Type B pancreatic cell (in vitro differentiated cells): ENCODE results near the gene BICRAL. TPM values are rescaled to one million over a fixed set of nuclear protein-coding genes. Genes with fewer than 3 reads are reported as not detected.

Source experiments
- DNase-seq: peaks from one replicate; pipeline ENCODE4 v3.0.0; 2021; ENCODE audit warnings: mixed read lengths; ENCODE audit not compliant: unreplicated experiment; ENCODE audit errors: extremely low spot score
- H3K27ac Mint-ChIP-seq: 2 replicates; pipeline ENCODE4 v1.8.0; 2021; ENCODE audit warnings: mild to moderate bottlenecking, mixed read lengths
- H3K27me3 Mint-ChIP-seq: 2 replicates; pipeline ENCODE4 v1.8.0; 2021; ENCODE audit warnings: mixed read lengths
- H3K36me3 Mint-ChIP-seq: 2 replicates; pipeline ENCODE4 v1.8.0; 2021; ENCODE audit warnings: mixed read lengths
- H3K4me1 Mint-ChIP-seq: one replicate; pipeline ENCODE4 v1.8.0; 2021; ENCODE audit warnings: mixed read lengths; ENCODE audit not compliant: unreplicated experiment
- H3K4me3 Mint-ChIP-seq: 2 replicates; pipeline ENCODE4 v1.8.0; 2021; ENCODE audit warnings: mild to moderate bottlenecking, mixed read lengths
- H3K9me3 Mint-ChIP-seq: 2 replicates; pipeline ENCODE4 v1.8.0; 2021; ENCODE audit warnings: mixed read lengths
- total RNA-seq: library from RNA; stranded (reverse); gene quantifications from 2 replicates; pipeline ENCODE4 v1.2.1, GENCODE V29; 2021; ENCODE audit warnings: low replicate concordance
- TF ChIP-seq, protein P1 (sequence below): fragments of 200-600 bp; sonication (generic); conservative IDR thresholded peaks from 2 replicates; pipeline ENCODE4 v1.5.0; 2021; ENCODE audit warnings: antibody characterized with exemption, mild to moderate bottlenecking

BICRAL gene
- total RNA-seq, 1 donor from 2014 or later = 9.3 TPM

DNA sequence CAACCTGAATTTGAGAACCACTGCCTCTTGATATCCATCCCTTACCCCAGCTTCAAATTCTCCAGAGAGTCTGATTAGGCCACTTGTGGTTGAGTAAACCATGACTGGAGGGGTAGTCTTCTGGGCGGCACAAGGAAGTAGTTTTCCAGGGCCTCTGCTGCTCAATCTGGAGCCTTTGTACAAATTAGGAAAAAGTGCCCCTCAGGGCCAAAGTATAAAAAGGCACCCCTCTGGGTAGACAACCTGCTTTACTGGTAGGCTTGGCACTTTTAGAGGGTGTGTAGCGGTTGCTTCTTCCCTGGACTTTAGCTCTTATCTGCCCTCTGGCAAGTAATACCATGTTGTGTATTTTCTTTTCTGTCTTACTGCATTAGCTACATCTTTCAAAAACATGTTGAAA lies 64.7 kb downstream of the BICRAL start:
- no peaks in the 10 kb centered on the region for H3K9me3 Mint-ChIP-seq
- peaks cover 5% of the 10 kb centered on the region for H3K4me1 Mint-ChIP-seq
- DNase-seq = no peak
- H3K27me3 Mint-ChIP-seq = no peaks in the 10 kb centered on the region
- no peak overlapping the region for H3K4me3 Mint-ChIP-seq
- TF ChIP-seq, protein P1, sequence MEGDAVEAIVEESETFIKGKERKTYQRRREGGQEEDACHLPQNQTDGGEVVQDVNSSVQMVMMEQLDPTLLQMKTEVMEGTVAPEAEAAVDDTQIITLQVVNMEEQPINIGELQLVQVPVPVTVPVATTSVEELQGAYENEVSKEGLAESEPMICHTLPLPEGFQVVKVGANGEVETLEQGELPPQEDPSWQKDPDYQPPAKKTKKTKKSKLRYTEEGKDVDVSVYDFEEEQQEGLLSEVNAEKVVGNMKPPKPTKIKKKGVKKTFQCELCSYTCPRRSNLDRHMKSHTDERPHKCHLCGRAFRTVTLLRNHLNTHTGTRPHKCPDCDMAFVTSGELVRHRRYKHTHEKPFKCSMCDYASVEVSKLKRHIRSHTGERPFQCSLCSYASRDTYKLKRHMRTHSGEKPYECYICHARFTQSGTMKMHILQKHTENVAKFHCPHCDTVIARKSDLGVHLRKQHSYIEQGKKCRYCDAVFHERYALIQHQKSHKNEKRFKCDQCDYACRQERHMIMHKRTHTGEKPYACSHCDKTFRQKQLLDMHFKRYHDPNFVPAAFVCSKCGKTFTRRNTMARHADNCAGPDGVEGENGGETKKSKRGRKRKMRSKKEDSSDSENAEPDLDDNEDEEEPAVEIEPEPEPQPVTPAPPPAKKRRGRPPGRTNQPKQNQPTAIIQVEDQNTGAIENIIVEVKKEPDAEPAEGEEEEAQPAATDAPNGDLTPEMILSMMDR = no peak
- peaks cover 12% of the 10 kb centered on the region for H3K36me3 Mint-ChIP-seq
- no peak overlapping the region for H3K27ac Mint-ChIP-seq

DNA sequence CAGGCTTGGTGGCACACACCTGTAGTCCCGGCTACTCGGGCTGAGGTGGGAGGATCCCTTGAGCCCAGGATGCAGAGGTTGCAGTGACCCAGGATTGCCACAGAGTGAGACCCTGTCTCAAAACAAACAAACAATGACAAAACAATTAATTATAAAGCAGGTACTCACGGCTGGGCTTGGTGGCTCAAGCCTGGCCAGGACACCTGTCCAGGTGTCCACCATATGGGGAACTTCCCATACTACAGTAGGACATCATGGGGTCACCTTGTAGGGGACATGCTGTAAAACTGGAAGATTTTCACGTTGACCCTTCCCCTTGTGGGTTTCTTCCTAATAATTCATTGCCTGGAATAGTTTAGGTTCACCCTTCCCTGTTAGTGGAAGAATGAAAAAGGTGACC lies 66.8 kb downstream of the BICRAL start:
- Mint-ChIP-seq H3K4me3 (no peak overlapping the region), H3K27ac (no peak overlapping the region), H3K9me3 (no peaks in the 10 kb centered on the region), H3K27me3 (no peaks in the 10 kb centered on the region), H3K4me1 (peaks cover 5% of the 10 kb centered on the region), H3K36me3 (peaks cover 9% of the 10 kb centered on the region)
- no peak for DNase-seq
- TF ChIP-seq, protein P1 = no peak

DNA sequence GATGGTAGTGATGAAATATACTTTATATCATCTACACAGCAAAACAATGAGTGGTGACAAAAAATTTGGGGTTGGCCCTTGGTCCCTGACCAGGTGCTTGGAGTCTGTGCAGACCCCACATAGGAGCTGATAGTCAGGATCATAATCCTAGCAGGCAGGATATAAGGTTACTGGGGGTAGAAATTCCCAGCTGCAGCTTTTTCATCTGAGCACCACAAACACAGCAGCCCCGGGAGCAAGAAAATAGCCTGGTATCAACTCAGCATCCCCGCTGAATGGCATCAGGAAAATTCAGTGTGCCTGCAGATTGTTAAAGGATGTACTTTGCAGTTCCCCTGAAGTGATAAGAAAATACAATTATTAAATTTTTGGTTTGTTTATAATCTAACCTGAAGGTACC lies 69.7 kb downstream of the BICRAL start:
- Mint-ChIP-seq H3K4me1 (no peaks in the 10 kb centered on the region), H3K4me3 (no peak overlapping the region), H3K27ac (no peak overlapping the region), H3K36me3 (peaks cover 9% of the 10 kb centered on the region), H3K9me3 (no peaks in the 10 kb centered on the region), H3K27me3 (no peaks in the 10 kb centered on the region)
- TF ChIP-seq, protein P1 = no peak
- DNase-seq = no peak

DNA sequence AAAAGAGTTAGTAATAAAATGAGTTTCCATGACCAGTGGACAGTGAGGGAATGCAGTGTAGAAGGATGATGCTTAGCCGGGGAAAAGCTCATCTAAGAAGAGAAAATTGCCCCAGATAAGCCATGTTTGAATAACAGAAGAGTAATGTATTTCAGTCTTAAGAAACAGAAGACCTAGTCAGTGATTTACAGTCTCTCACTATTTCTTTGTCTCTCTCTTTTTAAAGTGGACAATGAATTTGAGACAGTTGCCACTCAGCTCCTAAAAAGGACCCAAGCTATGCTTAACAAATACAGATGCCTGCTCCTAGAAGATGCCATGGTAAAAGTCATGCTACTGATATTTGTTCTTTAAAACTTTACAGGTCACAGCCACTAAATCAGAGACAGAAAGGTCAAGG lies 78.2 kb downstream of the BICRAL start:
- H3K4me1 Mint-ChIP-seq = no peaks in the 10 kb centered on the region
- no peak overlapping the region for H3K4me3 Mint-ChIP-seq
- peaks cover 14% of the 10 kb centered on the region for H3K36me3 Mint-ChIP-seq
- DNase-seq = no peak
- TF ChIP-seq, protein P1 = no peak
- no peaks in the 10 kb centered on the region for H3K9me3 Mint-ChIP-seq
- H3K27me3 Mint-ChIP-seq = no peaks in the 10 kb centered on the region
- H3K27ac Mint-ChIP-seq = no peak overlapping the region

DNA sequence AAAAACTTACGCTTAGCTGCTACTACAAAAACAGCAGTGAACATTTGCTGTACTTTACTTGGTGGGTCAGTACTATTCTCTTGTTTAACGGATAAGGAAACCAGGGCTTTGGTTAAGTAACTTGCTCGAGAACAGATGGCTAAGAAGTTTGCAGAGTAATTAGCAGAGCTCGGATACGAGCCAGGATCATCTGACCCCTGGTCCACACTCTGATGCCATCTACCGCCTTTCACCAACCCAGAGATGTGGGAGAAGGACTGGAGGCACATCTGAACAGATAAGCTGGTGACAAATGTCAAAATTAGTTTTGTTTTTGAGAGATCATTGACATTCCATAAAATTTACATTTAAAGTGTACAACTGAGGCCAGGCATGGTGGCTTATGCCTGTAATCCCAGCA lies 78.6 kb downstream of the BICRAL start:
- Mint-ChIP-seq H3K4me1 (no peaks in the 10 kb centered on the region), H3K36me3 (peaks cover 14% of the 10 kb centered on the region), H3K4me3 (no peak overlapping the region), H3K9me3 (no peaks in the 10 kb centered on the region), H3K27ac (no peak overlapping the region), H3K27me3 (no peaks in the 10 kb centered on the region)
- DNase-seq = no peak
- TF ChIP-seq, protein P1 = no peak

DNA sequence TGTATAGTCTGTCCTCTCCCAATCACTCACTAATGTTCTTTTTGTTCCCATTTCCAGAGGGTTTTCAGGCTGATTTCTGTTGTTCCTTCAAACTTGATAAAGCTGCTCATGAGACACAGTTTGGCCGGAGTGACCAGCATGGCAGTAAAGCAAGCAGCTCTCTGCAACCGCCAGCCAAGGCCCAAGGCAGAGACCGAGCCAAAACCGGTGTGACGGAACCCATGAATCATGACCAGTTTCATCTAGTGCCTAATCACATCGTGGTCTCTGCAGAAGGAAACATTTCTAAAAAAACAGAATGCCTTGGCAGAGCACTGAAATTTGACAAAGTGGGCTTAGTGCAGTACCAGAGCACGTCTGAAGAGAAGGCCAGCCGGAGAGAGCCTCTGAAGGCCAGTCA lies 82.8 kb downstream of the BICRAL start:
- Mint-ChIP-seq H3K4me3 (no peak overlapping the region), H3K36me3 (peaks cover 8% of the 10 kb centered on the region), H3K27ac (no peak overlapping the region), H3K27me3 (no peaks in the 10 kb centered on the region), H3K9me3 (no peaks in the 10 kb centered on the region), H3K4me1 (no peaks in the 10 kb centered on the region)
- DNase-seq = no peak
- TF ChIP-seq, protein P1 = no peak
